Measurements from ENCODE around the gene CHML.

Gene CHML

GRCh38 chr1:241600496-241600901 is 39.7 kb downstream of the CHML start:
- no peak for DNase-seq (ENCODE audit: low spot score)
- peaks cover 9% of the 10 kb centered on the region for H3K36me3 Mint-ChIP-seq (ENCODE audit: low read depth)
- no peaks in the 10 kb centered on the region for H3K9me3 Mint-ChIP-seq
- no peaks in the 10 kb centered on the region for H3K27me3 Mint-ChIP-seq (ENCODE audit: low read depth)
- no peaks in the 10 kb centered on the region for H3K4me1 Mint-ChIP-seq (ENCODE audit: low read depth)
- H3K4me3 Mint-ChIP-seq = no peak overlapping the region
- no peak overlapping the region for H3K27ac Mint-ChIP-seq

GRCh38 chr1:241598249-241598648 is 41.9 kb downstream of the CHML start:
- Mint-ChIP-seq H3K4me1 (ENCODE audit: low read depth) (no peaks in the 10 kb centered on the region), H3K27ac (no peak overlapping the region), H3K4me3 (no peak overlapping the region)

GRCh38 chr1:241596633-241597032 is 43.5 kb downstream of the CHML start:
- no peak overlapping the region for H3K4me3 Mint-ChIP-seq
- H3K27me3 Mint-ChIP-seq (ENCODE audit: low read depth) = no peaks in the 10 kb centered on the region
- H3K9me3 Mint-ChIP-seq = no peaks in the 10 kb centered on the region
- H3K27ac Mint-ChIP-seq = no peak overlapping the region
- peaks cover 5% of the 10 kb centered on the region for H3K36me3 Mint-ChIP-seq (ENCODE audit: low read depth)
- DNase-seq (ENCODE audit: low spot score) = no peak
- peaks cover 2% of the 10 kb centered on the region for H3K4me1 Mint-ChIP-seq (ENCODE audit: low read depth)

More at GRCh38 chr1:241598249-241598648, 41.9 kb downstream of the CHML start:
- Mint-ChIP-seq H3K27me3 (ENCODE audit: low read depth) (no peaks in the 10 kb centered on the region), H3K36me3 (ENCODE audit: low read depth) (peaks cover 11% of the 10 kb centered on the region), H3K9me3 (no peaks in the 10 kb centered on the region)
- DNase-seq (ENCODE audit: low spot score) = no peak

GRCh38 chr1:241593186-241593585 is 47.0 kb downstream of the CHML start:
- Mint-ChIP-seq H3K9me3 (no peaks in the 10 kb centered on the region), H3K4me3 (no peak overlapping the region), H3K4me1 (ENCODE audit: low read depth) (peaks cover 3% of the 10 kb centered on the region), H3K27me3 (ENCODE audit: low read depth) (no peaks in the 10 kb centered on the region), H3K36me3 (ENCODE audit: low read depth) (peaks cover 2% of the 10 kb centered on the region), H3K27ac (no peak overlapping the region)
- no peak for DNase-seq (ENCODE audit: low spot score)

GRCh38 chr1:241592273-241592958 is 47.8 kb downstream of the CHML start:
- H3K27ac Mint-ChIP-seq = no peak overlapping the region
- no peak for DNase-seq (ENCODE audit: low spot score)
- H3K27me3 Mint-ChIP-seq (ENCODE audit: low read depth) = no peaks in the 10 kb centered on the region
- peaks cover 2% of the 10 kb centered on the region for H3K36me3 Mint-ChIP-seq (ENCODE audit: low read depth)
- H3K9me3 Mint-ChIP-seq = no peaks in the 10 kb centered on the region
- H3K4me3 Mint-ChIP-seq = no peak overlapping the region
- H3K4me1 Mint-ChIP-seq (ENCODE audit: low read depth) = peaks cover 3% of the 10 kb centered on the region

GRCh38 chr1:241591736-241592135 is 48.4 kb downstream of the CHML start:
- H3K36me3 Mint-ChIP-seq (ENCODE audit: low read depth) = peaks cover 2% of the 10 kb centered on the region
- DNase-seq (ENCODE audit: low spot score) = no peak
- H3K4me3 Mint-ChIP-seq = no peak overlapping the region
- H3K27ac Mint-ChIP-seq = no peak overlapping the region
- no peaks in the 10 kb centered on the region for H3K27me3 Mint-ChIP-seq (ENCODE audit: low read depth)
- H3K9me3 Mint-ChIP-seq = no peaks in the 10 kb centered on the region
- H3K4me1 Mint-ChIP-seq (ENCODE audit: low read depth) = peaks cover 3% of the 10 kb centered on the region

GRCh38 chr1:241591317-241591716 is 48.9 kb downstream of the CHML start:
- no peaks in the 10 kb centered on the region for H3K9me3 Mint-ChIP-seq
- no peak overlapping the region for H3K4me3 Mint-ChIP-seq
- H3K36me3 Mint-ChIP-seq (ENCODE audit: low read depth) = peaks cover 2% of the 10 kb centered on the region
- H3K27ac Mint-ChIP-seq = no peak overlapping the region
- H3K4me1 Mint-ChIP-seq (ENCODE audit: low read depth) = peaks cover 3% of the 10 kb centered on the region
- H3K27me3 Mint-ChIP-seq (ENCODE audit: low read depth) = no peaks in the 10 kb centered on the region
- DNase-seq (ENCODE audit: low spot score) = no peak

GRCh38 chr1:241590719-241591118 is 49.5 kb downstream of the CHML start:
- Mint-ChIP-seq H3K36me3 (ENCODE audit: low read depth) (peaks cover 2% of the 10 kb centered on the region), H3K4me3 (no peak overlapping the region), H3K27me3 (ENCODE audit: low read depth) (no peaks in the 10 kb centered on the region), H3K4me1 (ENCODE audit: low read depth) (peaks cover 3% of the 10 kb centered on the region), H3K9me3 (no peaks in the 10 kb centered on the region), H3K27ac (no peak overlapping the region)
- DNase-seq (ENCODE audit: low spot score) = no peak

All from T-helper 2 cell treated with Interferon-gamma antibody and Interleukin-4, amounts not matched to agents 5 μg/mL and 100 μg/mL, for 36 hours (primary cell).